ENCODE measurements around the gene OR2K2. TPM values are rescaled to one million over a fixed set of nuclear protein-coding genes. Genes with fewer than 3 reads are reported as not detected.

OR2K2 gene
- total RNA-seq = not detected

GRCh38 chr9:111330124-111330523, at the start of gene OR2K2:
Gene OR2K2, minus strand, starts transcription at chr9:111330224. Its CDS starts 1,791 bp downstream, at chr9:111328433.
- H3K9me3 ChIP-seq = no peaks in the 10 kb centered on the region
- no peaks in the 10 kb centered on the region for H3K4me1 ChIP-seq
- no peak within 1 kb of the TSS for H3K27ac ChIP-seq (replicated peaks in 1 of 4)
- intact Hi-C loops (cut with DNase I) = no loop called here
- WGBS = 89% methylated on average over 4 of the region's 4 CpGs
- DNase-seq (ENCODE audit: extremely low spot score) = no peak
- TF ChIP-seq CTCF (IDR thresholded peaks at IDR 0.05) (no peak), POLR2A (IDR thresholded peaks at IDR 0.05; ENCODE audit: low read depth) (no peak), POLR2AphosphoS5 (IDR thresholded peaks at IDR 0.05) (no peak), EP300 (IDR thresholded peaks at IDR 0.05) (no peak)
- no peak within 1 kb of the TSS for H3K4me3 ChIP-seq
- no peaks in the 10 kb centered on the region for H3K36me3 ChIP-seq
- H3K27me3 ChIP-seq = no peaks in the 10 kb centered on the region

- Histone ChIP-seq H3K4me1 (no peaks in the 10 kb centered on the region), H3K36me3 (peaks cover 60 to 100% (median 77%) of the 10 kb centered on the region in 4 donors)
These were observed 46.0 kb upstream of the OR2K2 start for GRCh38 chr9:111375817-111376564.

GRCh38 chr9:111375062-111375461, 45.0 kb upstream of the OR2K2 start:
- no peaks in the 10 kb centered on the region for H3K9me3 ChIP-seq
- no peak overlapping the region for H3K4me3 ChIP-seq
- WGBS = 94% methylated on average over 2 of the region's 2 CpGs
- H3K4me1 ChIP-seq = no peaks in the 10 kb centered on the region
- intact Hi-C loops (cut with DNase I) = no loop called here
- no peaks in the 10 kb centered on the region for H3K27me3 ChIP-seq
- DNase-seq (ENCODE audit: extremely low spot score) = no peak
- no peak for TF ChIP-seq POLR2A (IDR thresholded peaks at IDR 0.05; ENCODE audit: low read depth)
- TF ChIP-seq POLR2AphosphoS5 (IDR thresholded peaks at IDR 0.05) = no peak
- TF ChIP-seq CTCF (IDR thresholded peaks at IDR 0.05) = no peak
- no peak for TF ChIP-seq EP300 (IDR thresholded peaks at IDR 0.05)
- H3K27ac ChIP-seq (replicated peaks in 1 of 4) = no peak overlapping the region
- H3K36me3 ChIP-seq = peaks cover 62 to 100% (median 79%) of the 10 kb centered on the region in 4 donors

More at GRCh38 chr9:111375817-111376564, 46.0 kb upstream of the OR2K2 start:
- WGBS = 92% methylated on average over 3 of the region's 3 CpGs
- intact Hi-C loops (cut with DNase I) = no loop called here
- Histone ChIP-seq H3K27me3 (no peaks in the 10 kb centered on the region), H3K4me3 (no peak overlapping the region), H3K27ac (replicated peaks in 1 of 4) (no peak overlapping the region), H3K9me3 (no peaks in the 10 kb centered on the region)
- TF ChIP-seq POLR2A (IDR thresholded peaks at IDR 0.05; ENCODE audit: low read depth) (no peak), EP300 (IDR thresholded peaks at IDR 0.05) (no peak), CTCF (IDR thresholded peaks at IDR 0.05) (no peak), POLR2AphosphoS5 (IDR thresholded peaks at IDR 0.05) (no peak)
- DNase-seq (ENCODE audit: extremely low spot score) = no peak

GRCh38 chr9:111372297-111372696, 42.3 kb upstream of the OR2K2 start:
- whole genome bisulfite sequencing = 95% methylated on average over 6 of the region's 6 CpGs
- intact Hi-C loops (cut with DNase I) = no loop called here
- Histone ChIP-seq H3K4me1 (no peaks in the 10 kb centered on the region), H3K36me3 (peaks cover 58 to 100% (median 85%) of the 10 kb centered on the region in 4 donors), H3K27ac (replicated peaks in 1 of 4) (no peak overlapping the region), H3K4me3 (no peak overlapping the region), H3K9me3 (no peaks in the 10 kb centered on the region), H3K27me3 (no peaks in the 10 kb centered on the region)
- no peak for TF ChIP-seq CTCF (IDR thresholded peaks at IDR 0.05)
- TF ChIP-seq POLR2AphosphoS5 (IDR thresholded peaks at IDR 0.05) = no peak
- TF ChIP-seq POLR2A (IDR thresholded peaks at IDR 0.05; ENCODE audit: low read depth) = no peak
- no peak for TF ChIP-seq EP300 (IDR thresholded peaks at IDR 0.05)
- DNase-seq (ENCODE audit: extremely low spot score) = no peak
